H1 (cell line): ENCODE results near the gene ZNF836.

Experiments used
- POLR2AphosphoS5 ChIP-seq: IDR thresholded peaks from 2 replicates; pipeline ENCODE4 v1.6.1; 2011; ENCODE audit warnings: low read depth, low read length
- ZNF274 ChIP-seq: IDR thresholded peaks from 2 replicates; pipeline ENCODE4 v1.7.0; 2012; ENCODE audit warnings: low read length, borderline replicate concordance; ENCODE audit errors: extremely low read depth

- TF ChIP-seq POLR2AphosphoS5 (no peak), ZNF274 (no peak)
Measured at GRCh38 chr19:52206481-52206880, 35.1 kb upstream of the ZNF836 start.
